ENCODE measurements around the gene TM2D3. TPM values are rescaled to one million over a fixed set of nuclear protein-coding genes. Genes with fewer than 3 reads are reported as not detected.

The TM2D3 gene
- total RNA-seq, 1 experiment from 2014 or later: 34.9 TPM

GRCh38 chr15:101646672-101647071, 5.5 kb downstream of the TM2D3 start:
- Histone ChIP-seq H3K27me3 (ENCODE audit: insufficient read depth, low read length) (no peaks in the 10 kb centered on the region), H4K5ac (ENCODE audit: insufficient read length, low read depth, low read length) (no peak overlapping the region)
- no CpG with 5 or more reads among the region's 8 CpGs for WGBS (ENCODE audit: extremely low coverage, insufficient read length, low lambda C conversion rate)

More at GRCh38 chr15:101646672-101647071, 5.5 kb downstream of the TM2D3 start:
- H4K20me1 ChIP-seq (ENCODE audit: control insufficient read depth, insufficient read depth, insufficient read length): no peaks in the 10 kb centered on the region
- H2BK15ac ChIP-seq (ENCODE audit: low read depth, low read length): no peak overlapping the region
- no peak overlapping the region for H3K27ac Mint-ChIP-seq
- no peak overlapping the region for H2BK120ac ChIP-seq (ENCODE audit: low read depth, low read length, poor library complexity, severe bottlenecking)
- H3K27ac ChIP-seq (ENCODE audit: insufficient read length, low read depth, low read length): no peak overlapping the region
- H3K79me2 ChIP-seq (ENCODE audit: insufficient read depth, low read length): peaks cover 3% of the 10 kb centered on the region; the same call in 1 of the 2 replicates
- H3T11ph ChIP-seq (ENCODE audit: low read length): no peak overlapping the region
- H2AK5ac ChIP-seq (ENCODE audit: insufficient read length, low read length): no peak overlapping the region
- H3K4ac ChIP-seq (ENCODE audit: low read depth, low read length): no peak overlapping the region
- no peak overlapping the region for H3K9ac ChIP-seq (ENCODE audit: extremely low read depth, insufficient read length, low read length)
- TF ChIP-seq CTCF (conservative IDR thresholded peaks at IDR 0.05): no peak
- H2BK12ac ChIP-seq (ENCODE audit: insufficient read length, low read depth, low read length): no peak overlapping the region
- DNase-seq: no peak
- H2AFZ ChIP-seq (ENCODE audit: low read length): no peak overlapping the region
- H2BK5ac ChIP-seq (ENCODE audit: insufficient read length, low read length): no peak overlapping the region
- H3K9me3 ChIP-seq (ENCODE audit: control insufficient read depth, low read depth, low read length): no peaks in the 10 kb centered on the region
- peaks cover 2 to 56% (median 45%) of the 10 kb centered on the region in 3 experiments; a peak in 5 of 7 replicates for H3K36me3 Mint-ChIP-seq (ENCODE audit: insufficient read depth in 1 of 3, low read depth in 3 of 3)
- no peak overlapping the region for H3K4me3 Mint-ChIP-seq
- H3K18ac ChIP-seq (ENCODE audit: insufficient read length, low read depth, low read length): no peak overlapping the region
- H4K8ac ChIP-seq (replicated peaks; ENCODE audit: insufficient read length, low read depth, low read length): no peak overlapping the region
- no peaks in the 10 kb centered on the region for H3K4me1 ChIP-seq (ENCODE audit: insufficient read depth, low read length)
- H3K4me1 Mint-ChIP-seq: peaks cover 7 to 9% of the 10 kb centered on the region in 2 experiments
- H3K23ac ChIP-seq (ENCODE audit: insufficient read length, low read depth, low read length): no peak overlapping the region
- H2BK20ac ChIP-seq (ENCODE audit: low read depth, low read length, poor library complexity, severe bottlenecking): no peak overlapping the region
- H4K91ac ChIP-seq (ENCODE audit: insufficient read length, low read depth, low read length): no peak overlapping the region
- no peaks in the 10 kb centered on the region for H3K27me3 Mint-ChIP-seq (ENCODE audit: low read depth)
- no peaks in the 10 kb centered on the region for H3K79me1 ChIP-seq (ENCODE audit: insufficient read depth, low read depth, low read length, poor library complexity, severe bottlenecking)
- H3K23me2 ChIP-seq (ENCODE audit: insufficient read length, low read depth, low read length, poor library complexity, severe bottlenecking): no peaks in the 10 kb centered on the region
- H3K9me3 Mint-ChIP-seq: no peaks in the 10 kb centered on the region
- H3K4me2 ChIP-seq (ENCODE audit: insufficient read depth, insufficient read length, low read length): no peak overlapping the region
- H3K56ac ChIP-seq (ENCODE audit: insufficient read length, low read depth, low read length): no peak overlapping the region
- H3K14ac ChIP-seq (ENCODE audit: insufficient read depth, low read length): no peak overlapping the region

All from H9 (cell line).